Measurements from ENCODE around the gene POLD3.
"Not testable (repeated sequence)": the region's sequence is repeated elsewhere in the genome, so short reads cannot be mapped to it uniquely, and the experiment has no call there.

The POLD3 gene

GRCh38 chr11:74642912-74643311 is 50.5 kb downstream of the POLD3 start:
- Mint-ChIP-seq H3K36me3 (peaks cover 33% of the 10 kb centered on the region), H3K27me3 (no peaks in the 10 kb centered on the region), H3K27ac (no peak overlapping the region), H3K9me3 (no peaks in the 10 kb centered on the region), H3K4me3 (no peak overlapping the region), H3K4me1 (no peaks in the 10 kb centered on the region)

GRCh38 chr11:74644081-74644480 is 51.7 kb downstream of the POLD3 start:
- Mint-ChIP-seq H3K36me3 (peaks cover 28% of the 10 kb centered on the region), H3K9me3 (no peaks in the 10 kb centered on the region), H3K4me1 (no peaks in the 10 kb centered on the region), H3K4me3 (no peak overlapping the region), H3K27me3 (no peaks in the 10 kb centered on the region), H3K27ac (no peak overlapping the region)

GRCh38 chr11:74646215-74646614 is 53.8 kb downstream of the POLD3 start:
- Mint-ChIP-seq H3K36me3 (peaks cover 25% of the 10 kb centered on the region), H3K4me3 (no peak overlapping the region), H3K27me3 (no peaks in the 10 kb centered on the region), H3K4me1 (no peaks in the 10 kb centered on the region), H3K9me3 (no peaks in the 10 kb centered on the region), H3K27ac (no peak overlapping the region)

GRCh38 chr11:74646954-74647353 is 54.6 kb downstream of the POLD3 start:
- Mint-ChIP-seq H3K4me1 (no peaks in the 10 kb centered on the region), H3K36me3 (peaks cover 25% of the 10 kb centered on the region), H3K9me3 (no peaks in the 10 kb centered on the region), H3K27me3 (no peaks in the 10 kb centered on the region), H3K27ac (no peak overlapping the region), H3K4me3 (no peak overlapping the region)

- Mint-ChIP-seq H3K4me3 (no peak overlapping the region), H3K9me3 (no peaks in the 10 kb centered on the region), H3K27ac (no peak overlapping the region), H3K27me3 (no peaks in the 10 kb centered on the region), H3K36me3 (peaks cover 25% of the 10 kb centered on the region), H3K4me1 (no peaks in the 10 kb centered on the region)
Measured at GRCh38 chr11:74647404-74647803, 55.0 kb downstream of the POLD3 start.

- peaks cover 25% of the 10 kb centered on the region for H3K36me3 Mint-ChIP-seq
- no peak overlapping the region for H3K27ac Mint-ChIP-seq
- no peaks in the 10 kb centered on the region for H3K27me3 Mint-ChIP-seq
- H3K4me3 Mint-ChIP-seq: no peak overlapping the region
- H3K4me1 Mint-ChIP-seq: no peaks in the 10 kb centered on the region
- H3K9me3 Mint-ChIP-seq: no peaks in the 10 kb centered on the region
Measured at GRCh38 chr11:74647831-74648230, 55.4 kb downstream of the POLD3 start.

GRCh38 chr11:74648894-74649293 is 56.5 kb downstream of the POLD3 start:
- Mint-ChIP-seq H3K4me1 (no peaks in the 10 kb centered on the region), H3K9me3 (no peaks in the 10 kb centered on the region), H3K27ac (no peak overlapping the region), H3K36me3 (peaks cover 25% of the 10 kb centered on the region), H3K4me3 (no peak overlapping the region), H3K27me3 (no peaks in the 10 kb centered on the region)

- Mint-ChIP-seq H3K4me3 (no peak overlapping the region), H3K27ac (no peak overlapping the region), H3K9me3 (no peaks in the 10 kb centered on the region), H3K4me1 (no peaks in the 10 kb centered on the region), H3K36me3 (peaks cover 25% of the 10 kb centered on the region), H3K27me3 (no peaks in the 10 kb centered on the region)
Measured at GRCh38 chr11:74650498-74650897, 58.1 kb downstream of the POLD3 start.

GRCh38 chr11:74654976-74655375 is 62.6 kb downstream of the POLD3 start:
- no peaks in the 10 kb centered on the region for H3K9me3 Mint-ChIP-seq
- H3K27me3 Mint-ChIP-seq: no peaks in the 10 kb centered on the region
- no peaks in the 10 kb centered on the region for H3K4me1 Mint-ChIP-seq
- H3K4me3 Mint-ChIP-seq: no peak overlapping the region
- no peak overlapping the region for H3K27ac Mint-ChIP-seq
- peaks cover 42% of the 10 kb centered on the region for H3K36me3 Mint-ChIP-seq

GRCh38 chr11:74659124-74659523 is 66.7 kb downstream of the POLD3 start:
- H3K27me3 Mint-ChIP-seq, H3K27ac Mint-ChIP-seq, H3K4me3 Mint-ChIP-seq, H3K4me1 Mint-ChIP-seq, H3K9me3 Mint-ChIP-seq: not testable (repeated sequence)
- H3K36me3 Mint-ChIP-seq: peaks cover 28% of the 10 kb centered on the region

GRCh38 chr11:74662487-74663103 is 70.2 kb downstream of the POLD3 start:
- H3K36me3 Mint-ChIP-seq: peaks cover 18% of the 10 kb centered on the region
- H3K4me1 Mint-ChIP-seq: no peaks in the 10 kb centered on the region
- peaks cover 8% of the 10 kb centered on the region for H3K9me3 Mint-ChIP-seq
- H3K27me3 Mint-ChIP-seq: no peaks in the 10 kb centered on the region
- H3K27ac Mint-ChIP-seq: no peak overlapping the region
- H3K4me3 Mint-ChIP-seq: no peak overlapping the region

- no peaks in the 10 kb centered on the region for H3K4me1 Mint-ChIP-seq
- no peak overlapping the region for H3K4me3 Mint-ChIP-seq
- peaks cover 8% of the 10 kb centered on the region for H3K9me3 Mint-ChIP-seq
- H3K27me3 Mint-ChIP-seq: no peaks in the 10 kb centered on the region
- peaks cover 15% of the 10 kb centered on the region for H3K36me3 Mint-ChIP-seq
- H3K27ac Mint-ChIP-seq: no peak overlapping the region
Measured at GRCh38 chr11:74663315-74663714, 70.9 kb downstream of the POLD3 start.

- H3K27me3 Mint-ChIP-seq: no peaks in the 10 kb centered on the region
Measured at GRCh38 chr11:74669211-74670160, 77.1 kb downstream of the POLD3 start.

GRCh38 chr11:74670171-74670570 is 77.8 kb downstream of the POLD3 start:
- Mint-ChIP-seq H3K27me3 (no peaks in the 10 kb centered on the region), H3K4me3 (no peak overlapping the region), H3K36me3 (peaks cover 2% of the 10 kb centered on the region), H3K4me1 (no peaks in the 10 kb centered on the region), H3K27ac (no peak overlapping the region), H3K9me3 (no peaks in the 10 kb centered on the region)

More at GRCh38 chr11:74669211-74670160, 77.1 kb downstream of the POLD3 start:
- Mint-ChIP-seq H3K4me3 (no peak overlapping the region), H3K27ac (no peak overlapping the region), H3K4me1 (no peaks in the 10 kb centered on the region), H3K36me3 (no peaks in the 10 kb centered on the region), H3K9me3 (no peaks in the 10 kb centered on the region)

GRCh38 chr11:74671520-74672196 is 79.3 kb downstream of the POLD3 start:
- Mint-ChIP-seq H3K27me3 (no peaks in the 10 kb centered on the region), H3K27ac (no peak overlapping the region), H3K36me3 (peaks cover 2% of the 10 kb centered on the region)

More at GRCh38 chr11:74671520-74672196, 79.3 kb downstream of the POLD3 start:
- H3K4me3 Mint-ChIP-seq: no peak overlapping the region
- H3K4me1 Mint-ChIP-seq: no peaks in the 10 kb centered on the region
- H3K9me3 Mint-ChIP-seq: no peaks in the 10 kb centered on the region

All from activated naive CD4-positive, alpha-beta T cell treated with anti-CD3 and anti-CD28 coated beads, Interleukin-2, amount 50 U/mL, for 24 hours (primary cell).